CD14-positive monocyte (primary cell): Measurements from ENCODE around the gene FAF1. TPM values are rescaled to one million over a fixed set of nuclear protein-coding genes. Genes with fewer than 3 reads are reported as not detected.

Source experiments
- DNase-seq, 3 donors: peaks; one replicate each; pipeline ENCODE4 v3.0.0-alpha.2; 2011 to 2022
- H2AFZ ChIP-seq: 2 replicates; pipeline ENCODE4 v1.6.0; 2012; ENCODE audit warnings: mild to moderate bottlenecking, low read depth, low read length, inconsistent platforms; ENCODE audit not compliant: insufficient read depth, poor library complexity, severe bottlenecking
- H3K27ac ChIP-seq, 2 donors: 1 replicate in 1 of 2; 2 replicates in 1 of 2; pipeline ENCODE4 v1.5.1; 2012 to 2013; ENCODE audit warnings: low read length in 2 of 2, control low read depth in 1 of 2, inconsistent platforms in 1 of 2, low read depth in 1 of 2, mild to moderate bottlenecking in 1 of 2
- H3K27me3 ChIP-seq, 2 donors: one replicate each; pipeline versions ENCODE4 v1.6.0 to v1.6.1; 2011 to 2013; ENCODE audit warnings: low read length in 2 of 2; ENCODE audit not compliant: control insufficient read depth in 2 of 2, insufficient read depth in 2 of 2
- H3K36me3 ChIP-seq, 2 donors: replicated peaks in 1 of 2; 1 replicate in 1 of 2; 2 replicates in 1 of 2; pipeline versions ENCODE4 v1.5.1 to v1.6.1; 2012 to 2013; ENCODE audit warnings: low read length in 2 of 2, control low read depth in 1 of 2, inconsistent platforms in 1 of 2, mild to moderate bottlenecking in 1 of 2; ENCODE audit not compliant: insufficient read depth in 2 of 2, control insufficient read depth in 1 of 2
- H3K4me1 ChIP-seq, 2 donors: 1 replicate in 1 of 2; 2 replicates in 1 of 2; pipeline versions ENCODE4 v1.5.1 to v1.6.1; 2012 to 2013; ENCODE audit warnings: low read length in 2 of 2, control low read depth in 1 of 2, inconsistent platforms in 1 of 2, mild to moderate bottlenecking in 1 of 2, moderate library complexity in 1 of 2; ENCODE audit not compliant: insufficient read depth in 2 of 2, control insufficient read depth in 1 of 2
- H3K4me2 ChIP-seq: replicated peaks from 2 replicates; pipeline ENCODE3; 2012; ENCODE audit warnings: low read length, moderate library complexity, mild to moderate bottlenecking; ENCODE audit not compliant: poor library complexity, severe bottlenecking; ENCODE audit errors: extremely low read depth
- H3K4me3 ChIP-seq, 3 experiments: fragments of 200-600 bp in 1 of 3; sonication (generic) in 1 of 3; replicated peaks in 1 of 3; 1 replicate in 2 of 3; 2 replicates in 1 of 3; pipeline ENCODE4 v1.5.1; 2011 to 2013; ENCODE audit warnings: low read length in 3 of 3, mild to moderate bottlenecking in 3 of 3, control low read depth in 2 of 3, low read depth in 2 of 3, inconsistent platforms in 1 of 3, moderate library complexity in 1 of 3
- H3K79me2 ChIP-seq: 2 replicates; pipeline ENCODE4 v1.6.0; 2012; ENCODE audit warnings: mild to moderate bottlenecking, control low read depth, inconsistent platforms, low read length, moderate library complexity; ENCODE audit not compliant: insufficient read depth
- H3K9ac ChIP-seq: 2 replicates; pipeline ENCODE4 v1.6.0; 2017; ENCODE audit warnings: low read length, mild to moderate bottlenecking; ENCODE audit not compliant: insufficient read depth, poor library complexity, severe bottlenecking
- H3K9me3 ChIP-seq, 2 donors: replicated peaks in 1 of 2; 1 replicate in 1 of 2; 2 replicates in 1 of 2; pipeline versions ENCODE4 v1.5.1 to v1.6.1; 2012 to 2013; ENCODE audit warnings: low read length in 2 of 2, control low read depth in 1 of 2; ENCODE audit not compliant: control insufficient read depth in 1 of 2, insufficient read depth in 1 of 2
- H4K20me1 ChIP-seq: 2 replicates; pipeline ENCODE4 v1.6.0; 2012; ENCODE audit warnings: mild to moderate bottlenecking, low read length, control low read depth, moderate library complexity; ENCODE audit not compliant: insufficient read depth
- H3K27ac Mint-ChIP-seq, 7 donors: one replicate each; pipeline ENCODE4 v1.8.0; 2020; ENCODE audit warnings: mild to moderate bottlenecking in 7 of 7, mixed read lengths in 7 of 7, moderate library complexity in 6 of 7, inconsistent platforms in 2 of 7
- H3K27me3 Mint-ChIP-seq, 3 donors: one replicate each; pipeline ENCODE4 v1.8.0; 2021 to 2022; ENCODE audit warnings: low read depth in 3 of 3, mild to moderate bottlenecking in 3 of 3, mixed read lengths in 3 of 3, moderate library complexity in 3 of 3, inconsistent platforms in 1 of 3
- H3K36me3 Mint-ChIP-seq, 2 donors: one replicate each; pipeline ENCODE4 v1.8.0; 2020; ENCODE audit warnings: mixed read lengths in 2 of 2, inconsistent platforms in 1 of 2, mild to moderate bottlenecking in 1 of 2
- H3K4me1 Mint-ChIP-seq: one replicate; pipeline ENCODE4 v1.8.0; 2020; ENCODE audit warnings: mild to moderate bottlenecking, mixed read lengths
- H3K4me3 Mint-ChIP-seq, 2 donors: one replicate each; pipeline ENCODE4 v1.8.0; 2020; ENCODE audit warnings: mild to moderate bottlenecking in 2 of 2, mixed read lengths in 2 of 2, moderate library complexity in 1 of 2
- H3K9me3 Mint-ChIP-seq, 7 donors: one replicate each; pipeline ENCODE4 v1.8.0; 2020 to 2022; ENCODE audit warnings: mixed read lengths in 7 of 7, mild to moderate bottlenecking in 6 of 7, moderate library complexity in 6 of 7, inconsistent platforms in 2 of 7
- CTCF ChIP-seq: fragments of 200-600 bp; IDR thresholded peaks from one replicate; pipeline ENCODE4 v1.8.0; 2022; ENCODE audit warnings: antibody characterized with exemption, mild to moderate bottlenecking
- WGBS: methylation state at CpG from one replicate; pipeline ENCODE4 v1.1.5; 2013; ENCODE audit warnings: missing lambda C conversion rate; ENCODE audit not compliant: insufficient coverage; 5-methylcytosine and 5-hydroxymethylcytosine counted together
- intact Hi-C, 2 donors: fragments of 100-400 bp; cut with micrococcal nuclease; formaldehyde crosslinking; loops; one replicate each; pipeline versions ENCODE4 v1.15.0 to v1.15.1; 2023
- polyA plus RNA-seq, 3 donors: library from polyadenylated mRNA; depleted of rRNA in 1 of 3; unstranded in 2 of 3; stranded (reverse) in 1 of 3; fragments of 300-500 nt in 2 of 3; fragments of >200 nt in 1 of 3; fragmentation: Illumina TruSeq in 2 of 3; gene quantifications; 1 replicate in 2 of 3; 2 replicates in 1 of 3; pipeline ENCODE4 v1.2.3, GENCODE V29; 2012 to 2021

Gene FAF1
- polyA plus RNA-seq, 3 donors = 11.4 to 29.6 (median 16.9) TPM

- Mint-ChIP-seq H3K4me3 (no peak overlapping the region), H3K27me3 (peaks cover 22 to 32% (median 24%) of the 10 kb centered on the region in 3 donors), H3K4me1 (peaks cover 39% of the 10 kb centered on the region), H3K27ac (peak overlapping the region in 1 of 7 donors; percentile 58), H3K9me3 (peaks cover 0 to 5% (median 1%) of the 10 kb centered on the region in 7 donors), H3K36me3 (peaks cover 16 to 22% of the 10 kb centered on the region in 2 donors)
- DNase-seq = no peak
- no peak for TF ChIP-seq CTCF
- no peaks in the 10 kb centered on the region for H3K36me3 ChIP-seq
- no peak overlapping the region for H3K4me3 ChIP-seq
- peaks cover 0 to 9% of the 10 kb centered on the region in 2 donors for H3K9me3 ChIP-seq
- no peak overlapping the region for H3K27ac ChIP-seq
- H3K9ac ChIP-seq = no peak overlapping the region
- H3K27me3 ChIP-seq = peaks cover 21 to 30% of the 10 kb centered on the region in 2 donors
- over 99% methylated on average over 9 of the region's 13 CpGs for WGBS
- intact Hi-C loops = loop anchor here in 1 of 2 donors (10.0 kb wide), 1 partner anchor 191 kb away; no protein-coding TSS in a partner anchor
- peaks cover 51% of the 10 kb centered on the region for H3K79me2 ChIP-seq
- no peak overlapping the region for H3K4me2 ChIP-seq
- H3K4me1 ChIP-seq = peaks cover 27 to 53% of the 10 kb centered on the region in 2 donors
- H4K20me1 ChIP-seq = no peaks in the 10 kb centered on the region
- H2AFZ ChIP-seq = no peak overlapping the region
Observed at GRCh38 chr1:50973875-50974617, 14.0 kb upstream of the FAF1 start.

- H3K4me1 Mint-ChIP-seq = peaks cover 31% of the 10 kb centered on the region
- Histone ChIP-seq H3K4me2 (no peak overlapping the region), H3K4me3 (no peak overlapping the region), H3K36me3 (no peaks in the 10 kb centered on the region), H4K20me1 (no peaks in the 10 kb centered on the region), H2AFZ (no peak overlapping the region), H3K79me2 (peaks cover 52% of the 10 kb centered on the region), H3K9ac (no peak overlapping the region), H3K4me1 (peaks cover 19 to 45% of the 10 kb centered on the region in 2 donors), H3K27ac (no peak overlapping the region), H3K9me3 (peaks cover 0 to 2% of the 10 kb centered on the region in 2 donors), H3K27me3 (peaks cover 13 to 22% of the 10 kb centered on the region in 2 donors)
- intact Hi-C loops = loop anchor here in 1 of 2 donors (10.0 kb wide), 1 partner anchor 192 kb away; no protein-coding TSS in a partner anchor
- peaks cover 0 to 3% (median 0%) of the 10 kb centered on the region in 7 donors for H3K9me3 Mint-ChIP-seq
- H3K27me3 Mint-ChIP-seq = peaks cover 14 to 24% (median 16%) of the 10 kb centered on the region in 3 donors
- H3K27ac Mint-ChIP-seq = no peak overlapping the region
- TF ChIP-seq CTCF = no peak
- no peak overlapping the region for H3K4me3 Mint-ChIP-seq
- whole genome bisulfite sequencing = no CpG with 5 or more reads among the region's 1 CpG
- DNase-seq = no peak
- H3K36me3 Mint-ChIP-seq = peaks cover 10 to 17% of the 10 kb centered on the region in 2 donors
Observed at GRCh38 chr1:50973255-50973654, 13.2 kb upstream of the FAF1 start.
